Activated CD8-positive, alpha-beta T cell treated with anti-CD3 and anti-CD28 coated beads for 36 hours (primary cell): ENCODE results near the gene DMAC2L. TPM values are rescaled to one million over a fixed set of nuclear protein-coding genes. Genes with fewer than 3 reads are reported as not detected.

Source experiments
- ATAC-seq: fragments of 200-7000 bp; cut with Tn5 transposase; one replicate; pipeline ENCODE4 v1.10.0; 2021; ENCODE audit warnings: mild to moderate bottlenecking, moderate library complexity
- CTCF ChIA-PET: fragments of 350-600 bp; sonication (Branson Sonifier 250); formaldehyde crosslinking; loops from one replicate; lab custom pipeline; 2021; ENCODE audit warnings: antibody characterized with exemption; lab: Charles Lee
- POLR2A ChIA-PET: fragments of 350-600 bp; sonication (Branson Sonifier 250); formaldehyde crosslinking; loops from one replicate; lab custom pipeline; 2021; ENCODE audit warnings: antibody characterized with exemption; lab: Charles Lee
- DNase-seq: peaks from one replicate; pipeline ENCODE4 v3.0.0-alpha.2; 2020
- H3K27ac Mint-ChIP-seq: one replicate; pipeline ENCODE4 v1.8.0; 2021; ENCODE audit warnings: mild to moderate bottlenecking, mixed read lengths
- H3K27me3 Mint-ChIP-seq: one replicate; pipeline ENCODE4 v1.8.0; 2021; ENCODE audit warnings: mixed read lengths
- H3K36me3 Mint-ChIP-seq: one replicate; pipeline ENCODE4 v1.8.0; 2021; ENCODE audit warnings: low read depth, mixed read lengths
- H3K4me1 Mint-ChIP-seq: one replicate; pipeline ENCODE4 v1.8.0; 2021; ENCODE audit warnings: low read depth, mixed read lengths
- H3K4me3 Mint-ChIP-seq: one replicate; pipeline ENCODE4 v1.8.0; 2021; ENCODE audit warnings: mild to moderate bottlenecking, moderate library complexity, mixed read lengths
- H3K9me3 Mint-ChIP-seq: one replicate; pipeline ENCODE4 v1.8.0; 2021; ENCODE audit warnings: mixed read lengths
- intact Hi-C: fragments of 100-400 bp; cut with micrococcal nuclease; formaldehyde crosslinking; loops from one replicate; pipeline ENCODE4 v1.10.0; 2022
- total RNA-seq, 2 experiments: library from RNA; stranded (reverse); gene quantifications; one replicate each; pipeline ENCODE4 v1.2.3, GENCODE V29; 2021
- TF ChIP-seq, protein P1 (sequence below): fragments of 200-600 bp; IDR thresholded peaks from one replicate; pipeline ENCODE4 v1.8.0; 2022; ENCODE audit warnings: antibody characterized with exemption, mild to moderate bottlenecking

Gene DMAC2L
- total RNA-seq, 2 experiments from 2014 or later = 15.5 to 17.6 TPM

DNA sequence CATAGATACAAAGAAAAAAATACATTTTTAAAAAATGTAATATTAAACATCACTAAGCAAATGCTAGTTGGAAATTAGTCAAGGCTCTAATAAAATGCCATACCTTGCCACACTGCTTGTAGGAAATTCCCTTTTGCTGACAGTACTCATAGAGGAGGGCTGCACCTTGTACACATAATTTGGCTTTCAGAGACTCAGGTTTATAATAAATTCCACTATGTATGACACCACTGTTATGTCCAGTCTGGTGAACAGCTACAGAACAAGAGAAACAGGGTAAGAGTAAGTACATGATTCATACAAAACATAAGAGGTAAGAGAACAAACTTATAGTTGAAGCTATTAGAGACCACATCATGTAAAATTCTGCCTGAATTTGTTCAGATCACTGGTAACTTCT, 10.2 kb upstream of the DMAC2L start:
- Mint-ChIP-seq H3K27me3 (no peaks in the 10 kb centered on the region), H3K4me3 (no peak overlapping the region), H3K4me1 (peaks cover 4% of the 10 kb centered on the region), H3K27ac (no peak overlapping the region), H3K9me3 (no peaks in the 10 kb centered on the region), H3K36me3 (peaks cover 16% of the 10 kb centered on the region)
- intact Hi-C loops = no loop called here
- ATAC-seq (no peak), DNase-seq (no peak)
- TF ChIP-seq, protein P1, sequence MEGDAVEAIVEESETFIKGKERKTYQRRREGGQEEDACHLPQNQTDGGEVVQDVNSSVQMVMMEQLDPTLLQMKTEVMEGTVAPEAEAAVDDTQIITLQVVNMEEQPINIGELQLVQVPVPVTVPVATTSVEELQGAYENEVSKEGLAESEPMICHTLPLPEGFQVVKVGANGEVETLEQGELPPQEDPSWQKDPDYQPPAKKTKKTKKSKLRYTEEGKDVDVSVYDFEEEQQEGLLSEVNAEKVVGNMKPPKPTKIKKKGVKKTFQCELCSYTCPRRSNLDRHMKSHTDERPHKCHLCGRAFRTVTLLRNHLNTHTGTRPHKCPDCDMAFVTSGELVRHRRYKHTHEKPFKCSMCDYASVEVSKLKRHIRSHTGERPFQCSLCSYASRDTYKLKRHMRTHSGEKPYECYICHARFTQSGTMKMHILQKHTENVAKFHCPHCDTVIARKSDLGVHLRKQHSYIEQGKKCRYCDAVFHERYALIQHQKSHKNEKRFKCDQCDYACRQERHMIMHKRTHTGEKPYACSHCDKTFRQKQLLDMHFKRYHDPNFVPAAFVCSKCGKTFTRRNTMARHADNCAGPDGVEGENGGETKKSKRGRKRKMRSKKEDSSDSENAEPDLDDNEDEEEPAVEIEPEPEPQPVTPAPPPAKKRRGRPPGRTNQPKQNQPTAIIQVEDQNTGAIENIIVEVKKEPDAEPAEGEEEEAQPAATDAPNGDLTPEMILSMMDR = no peak
- ChIA-PET CTCF (no interaction called here), POLR2A (interaction anchor here (1.0 kb wide), 1 partner anchor 238 kb away, joined by 3 read pairs; no protein-coding TSS in a partner anchor)

DNA sequence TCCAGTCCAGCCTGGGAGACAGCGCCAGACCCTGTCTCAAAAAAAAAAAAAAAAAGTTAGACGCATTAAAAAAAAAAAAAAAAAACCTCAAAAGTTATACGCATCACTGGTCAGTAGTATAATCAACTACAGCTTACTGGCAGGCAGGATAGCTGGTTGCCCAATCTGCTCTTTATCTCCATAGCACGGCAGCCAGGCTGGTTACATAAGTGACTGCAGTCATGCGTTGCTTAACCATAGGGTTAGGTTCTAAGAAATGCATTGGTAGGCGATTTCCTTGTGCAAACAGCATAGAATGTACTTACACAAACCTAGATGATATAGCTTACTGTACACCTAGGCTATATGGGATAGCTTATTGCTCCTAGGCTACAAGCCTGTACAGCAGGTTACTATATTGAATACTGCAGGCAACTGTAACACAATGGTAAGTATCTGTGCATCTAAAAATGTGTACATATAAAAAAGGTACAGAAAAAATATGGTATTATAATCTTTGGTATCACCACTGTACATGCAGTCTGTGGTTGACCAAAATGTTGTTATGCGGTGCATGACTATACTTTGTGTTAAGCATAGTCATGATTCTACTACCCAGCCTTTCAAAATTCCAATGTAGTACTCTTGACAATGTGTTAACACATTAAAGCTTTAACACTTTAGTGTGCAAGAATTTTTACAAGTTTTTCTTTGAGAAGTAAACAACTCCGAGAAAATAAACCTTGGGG, 8.2 kb upstream of the DMAC2L start:
- no peaks in the 10 kb centered on the region for H3K27me3 Mint-ChIP-seq
- DNase-seq (no peak), ATAC-seq (no peak)
- ChIA-PET POLR2A (no interaction called here), CTCF (no interaction called here)
- H3K27ac Mint-ChIP-seq = no peak overlapping the region
- H3K4me3 Mint-ChIP-seq = no peak overlapping the region
- TF ChIP-seq, protein P1 = no peak
- intact Hi-C loops = no loop called here
- H3K9me3 Mint-ChIP-seq = no peaks in the 10 kb centered on the region
- peaks cover 17% of the 10 kb centered on the region for H3K36me3 Mint-ChIP-seq
- peaks cover 3% of the 10 kb centered on the region for H3K4me1 Mint-ChIP-seq

DNA sequence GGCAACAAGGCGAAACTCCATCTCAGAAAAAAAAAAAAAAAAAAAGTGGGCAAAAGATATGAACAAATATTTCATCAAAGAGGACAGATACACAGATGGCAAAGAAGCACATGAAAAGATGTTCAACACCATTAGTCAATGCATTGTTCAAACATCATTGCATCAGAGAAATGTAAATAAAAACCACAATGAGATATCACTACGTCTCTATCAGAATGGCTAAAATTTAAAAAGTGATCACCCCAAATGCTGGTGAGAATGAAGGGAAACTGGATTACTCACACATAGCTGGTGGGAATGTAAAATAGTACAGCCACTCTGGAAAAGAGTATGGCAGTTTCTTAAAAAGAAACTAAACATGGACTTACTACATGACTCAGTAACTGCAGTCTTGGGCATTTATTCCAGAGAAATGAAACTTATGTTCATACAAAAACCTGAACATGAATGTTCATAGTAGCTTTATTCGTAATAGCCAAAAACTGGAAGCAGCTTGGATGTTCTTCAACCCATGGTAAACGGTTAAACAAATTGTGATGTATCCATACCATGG, 3.7 kb upstream of the DMAC2L start:
- CTCF ChIA-PET = interaction anchor here (1.1 kb wide), 1 partner anchor 12 kb away, joined by 3 read pairs; no protein-coding TSS in a partner anchor
- peaks cover 1% of the 10 kb centered on the region for H3K9me3 Mint-ChIP-seq
- H3K27ac Mint-ChIP-seq = no peak overlapping the region
- POLR2A ChIA-PET = no interaction called here
- H3K4me1 Mint-ChIP-seq = peaks cover 16% of the 10 kb centered on the region
- H3K4me3 Mint-ChIP-seq = no peak overlapping the region
- TF ChIP-seq, protein P1 = no peak
- no peak for ATAC-seq
- H3K27me3 Mint-ChIP-seq = no peaks in the 10 kb centered on the region
- H3K36me3 Mint-ChIP-seq = peaks cover 8% of the 10 kb centered on the region
- no peak for DNase-seq
- intact Hi-C loops = no loop called here

DNA sequence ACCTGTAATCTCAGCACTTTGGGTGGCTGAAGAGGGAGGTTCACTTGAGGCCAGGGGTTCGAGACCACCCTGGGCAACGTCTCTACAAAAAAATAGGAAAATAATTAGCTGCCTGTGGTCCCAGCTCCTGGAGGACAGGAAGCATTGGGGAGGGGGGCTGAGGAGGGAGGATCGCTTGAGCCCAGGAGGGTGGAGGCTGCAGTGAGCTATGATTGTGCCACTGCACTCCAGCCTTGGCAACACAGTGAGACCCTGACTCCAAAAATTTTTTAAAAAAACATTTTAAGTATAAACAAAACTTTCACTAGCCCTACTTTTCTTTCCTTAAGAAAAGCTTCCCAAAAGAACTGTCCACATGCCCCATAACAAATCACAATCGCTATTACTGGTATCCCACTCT, 1.7 kb upstream of the DMAC2L start:
- TF ChIP-seq, protein P1 = no peak
- H3K4me3 Mint-ChIP-seq = peak overlapping the region; percentile 88
- ChIA-PET CTCF (interaction anchor here (1.2 to 3.2 kb wide), 2 partner anchors 9 to 11 kb away, joined by 4 to 35 read pairs; no protein-coding TSS in a partner anchor), POLR2A (interaction anchor here (1.0 to 1.2 kb wide), 3 partner anchors 9 to 358 kb away, joined by 3 to 5 read pairs (median 4); partner anchors contain the start of genes SAV1 and SOS2)
- no peaks in the 10 kb centered on the region for H3K27me3 Mint-ChIP-seq
- no peak overlapping the region for H3K27ac Mint-ChIP-seq
- intact Hi-C loops = loop anchor here (5.0 kb wide), 1 partner anchor 78 kb away; the partner anchor contains the start of gene SOS2
- peaks cover 8% of the 10 kb centered on the region for H3K9me3 Mint-ChIP-seq
- peaks cover 18% of the 10 kb centered on the region for H3K36me3 Mint-ChIP-seq
- no peak for DNase-seq
- no peak for ATAC-seq
- peaks cover 25% of the 10 kb centered on the region for H3K4me1 Mint-ChIP-seq
